Cardiac muscle cell (in vitro differentiated cells and primary cell): ENCODE data around the gene DRC3. TPM values are rescaled to one million over a fixed set of nuclear protein-coding genes. Genes with fewer than 3 reads are reported as not detected.
"Not testable (repeated sequence)": the region's sequence is repeated elsewhere in the genome, so short reads cannot be mapped to it uniquely, and the experiment has no call there.

ENCODE experiments used
- DNase-seq, 2 donors: peaks; one replicate each; pipeline versions ENCODE4 v3.0.0 to v3.0.0-alpha.2; 2010 to 2017; ENCODE audit warnings: low read depth in 1 of 2, low spot score in 1 of 2
- H3K27ac ChIP-seq: fragments of 200-600 bp; sonication (generic); 2 replicates; pipeline ENCODE4 v1.5.1; 2016
- H3K27me3 ChIP-seq: fragments of 200-600 bp; sonication (generic); 2 replicates; pipeline ENCODE4 v1.6.0; 2016; ENCODE audit warnings: control low read depth
- H3K36me3 ChIP-seq: fragments of 200-600 bp; sonication (generic); 2 replicates; pipeline ENCODE4 v1.5.1; 2016; ENCODE audit warnings: control low read depth
- H3K4me1 ChIP-seq: fragments of 200-600 bp; sonication (generic); 2 replicates; pipeline ENCODE4 v1.8.1; 2017; ENCODE audit warnings: low read depth, mild to moderate bottlenecking, mixed run types
- H3K4me3 ChIP-seq: fragments of 200-600 bp; sonication (generic); 2 replicates; pipeline ENCODE4 v1.5.1; 2016; ENCODE audit warnings: mild to moderate bottlenecking
- H3K9me3 ChIP-seq: fragments of 200-600 bp; sonication (generic); 2 replicates; pipeline ENCODE4 v1.5.1; 2017; ENCODE audit warnings: low read depth, mild to moderate bottlenecking, control low read depth
- CTCF ChIP-seq: IDR thresholded peaks from 2 replicates; pipeline ENCODE4 v1.5.1; 2012; ENCODE audit warnings: low read depth, mild to moderate bottlenecking, low read length
- polyA plus RNA-seq: library from polyadenylated mRNA; unstranded; fragments of >200 nt; fragmentation: Nextera tagmentation; extraction: Ambion mirVana; gene quantifications from 2 replicates; pipeline ENCODE4 v1.2.1, GENCODE V29; 2016
- total RNA-seq: library from RNA; depleted of rRNA; stranded (reverse); fragments of >200 nt; gene quantifications from 2 replicates; pipeline ENCODE4 v1.2.3, GENCODE V29; 2016

DRC3 gene
- total and polyA plus RNA-seq, 2 experiments from 2014 or later, result 0.21 to 4.1 TPM

GRCh38 chr17:17989618-17990017 lies 17.0 kb downstream of the DRC3 start:
- H3K4me3 ChIP-seq, result no peak overlapping the region
- no peak overlapping the region for H3K27ac ChIP-seq
- DNase-seq, result no peak
- H3K9me3 ChIP-seq, result no peaks in the 10 kb centered on the region
- H3K4me1 ChIP-seq, result peaks cover 12% of the 10 kb centered on the region
- no peak for TF ChIP-seq CTCF
- no peaks in the 10 kb centered on the region for H3K36me3 ChIP-seq
- H3K27me3 ChIP-seq, result no peaks in the 10 kb centered on the region

GRCh38 chr17:17990282-17990681 lies 17.6 kb downstream of the DRC3 start:
- no peak for DNase-seq
- H3K4me3 ChIP-seq, result no peak overlapping the region
- H3K36me3 ChIP-seq, result no peaks in the 10 kb centered on the region
- peaks cover 18% of the 10 kb centered on the region for H3K4me1 ChIP-seq
- no peak overlapping the region for H3K27ac ChIP-seq
- no peaks in the 10 kb centered on the region for H3K27me3 ChIP-seq
- TF ChIP-seq CTCF, result no peak
- no peaks in the 10 kb centered on the region for H3K9me3 ChIP-seq

GRCh38 chr17:17993366-17993765 lies 20.7 kb downstream of the DRC3 start:
- H3K27ac ChIP-seq, result no peak overlapping the region

GRCh38 chr17:17993852-17994251 lies 21.2 kb downstream of the DRC3 start:
- H3K9me3 ChIP-seq, result no peaks in the 10 kb centered on the region
- no peaks in the 10 kb centered on the region for H3K36me3 ChIP-seq
- no peak for DNase-seq
- H3K4me1 ChIP-seq, result peaks cover 13% of the 10 kb centered on the region
- TF ChIP-seq CTCF, result no peak
- no peak overlapping the region for H3K4me3 ChIP-seq
- no peak overlapping the region for H3K27ac ChIP-seq
- H3K27me3 ChIP-seq, result no peaks in the 10 kb centered on the region

More at GRCh38 chr17:17993366-17993765, 20.7 kb downstream of the DRC3 start:
- Histone ChIP-seq H3K4me3 (no peak overlapping the region), H3K9me3 (no peaks in the 10 kb centered on the region), H3K36me3 (no peaks in the 10 kb centered on the region), H3K27me3 (no peaks in the 10 kb centered on the region), H3K4me1 (peaks cover 17% of the 10 kb centered on the region)
- DNase-seq, result no peak
- no peak for TF ChIP-seq CTCF

GRCh38 chr17:17994271-17995069 lies 21.8 kb downstream of the DRC3 start:
- H3K4me1 ChIP-seq, result peaks cover 13% of the 10 kb centered on the region
- no peak overlapping the region for H3K4me3 ChIP-seq
- no peaks in the 10 kb centered on the region for H3K9me3 ChIP-seq
- H3K36me3 ChIP-seq, result no peaks in the 10 kb centered on the region
- peak; percentile 50 for TF ChIP-seq CTCF
- no peak overlapping the region for H3K27ac ChIP-seq
- H3K27me3 ChIP-seq, result no peaks in the 10 kb centered on the region
- peak; percentile 41 to 62 for DNase-seq

GRCh38 chr17:17995887-17996286 lies 23.2 kb downstream of the DRC3 start:
- H3K4me1 ChIP-seq, result peaks cover 13% of the 10 kb centered on the region
- not testable (repeated sequence) for H3K27ac ChIP-seq, H3K4me3 ChIP-seq, H3K9me3 ChIP-seq, H3K36me3 ChIP-seq, H3K27me3 ChIP-seq, DNase-seq
